ENCODE results near the gene PROS1. TPM values are rescaled to one million over a fixed set of nuclear protein-coding genes. Genes with fewer than 3 reads are reported as not detected.
"Not testable (repeated sequence)": the region's sequence is repeated elsewhere in the genome, so short reads cannot be mapped to it uniquely, and the experiment has no call there.

Gene PROS1
- total RNA-seq, 2 experiments from 2014 or later: 0.09 TPM; not detected in 1

GRCh38 chr3:93924491-93924890, 49.2 kb downstream of the PROS1 start:
- intact Hi-C loops (cut with micrococcal nuclease; ENCODE audit: unreplicated experiment): no loop called here

GRCh38 chr3:93923006-93923405, 50.7 kb downstream of the PROS1 start:
- Histone ChIP-seq H3K79me2 (ENCODE audit: insufficient read depth, low read depth, low read length) (no peaks in the 10 kb centered on the region), H3K4me1 (ENCODE audit: insufficient read depth, low read length, poor library complexity, severe bottlenecking) (no peaks in the 10 kb centered on the region), H3K4me3 (ENCODE audit: low read depth, low read length, poor library complexity, severe bottlenecking) (no peak overlapping the region), H3K4me2 (ENCODE audit: low read length) (no peak overlapping the region), H3K27ac (ENCODE audit: low read depth, low read length, poor library complexity, severe bottlenecking) (no peak overlapping the region), H2AFZ (ENCODE audit: low read length) (no peak overlapping the region), H3K9me3 (ENCODE audit: low read length) (no peaks in the 10 kb centered on the region), H4K20me1 (ENCODE audit: insufficient read depth, low read length) (no peaks in the 10 kb centered on the region), H3K36me3 (ENCODE audit: insufficient read depth, low read length) (no peaks in the 10 kb centered on the region), H3K9me2 (ENCODE audit: insufficient read depth, low read length) (no peaks in the 10 kb centered on the region)
- TF ChIP-seq EZH2phosphoT487 (IDR thresholded peaks at IDR 0.05; ENCODE audit: borderline replicate concordance, low read depth, low read length) (no peak), CTCF (conservative IDR thresholded peaks at IDR 0.05; ENCODE audit: low read length) (no peak)
- CTCF ChIA-PET (ENCODE audit: unreplicated experiment): no interaction called here
- no TSS peak for BruUV-seq (replicated peaks)
- no peak for DNase-seq (ENCODE audit: low spot score)
- POLR2A ChIA-PET: interaction anchor here (0.6 kb wide), 1 partner anchor 112 kb away, joined by 3 read pairs; no protein-coding TSS in a partner anchor
- intact Hi-C loops (cut with micrococcal nuclease; ENCODE audit: unreplicated experiment): no loop called here

More at GRCh38 chr3:93924491-93924890, 49.2 kb downstream of the PROS1 start:
- Histone ChIP-seq H3K4me2 (ENCODE audit: low read length) (no peak overlapping the region), H3K79me2 (ENCODE audit: insufficient read depth, low read depth, low read length) (no peaks in the 10 kb centered on the region), H3K27ac (ENCODE audit: low read depth, low read length, poor library complexity, severe bottlenecking) (no peak overlapping the region), H4K20me1 (ENCODE audit: insufficient read depth, low read length) (no peaks in the 10 kb centered on the region), H3K4me1 (ENCODE audit: insufficient read depth, low read length, poor library complexity, severe bottlenecking) (no peaks in the 10 kb centered on the region), H2AFZ (ENCODE audit: low read length) (no peak overlapping the region), H3K9me2 (ENCODE audit: insufficient read depth, low read length) (no peaks in the 10 kb centered on the region), H3K36me3 (ENCODE audit: insufficient read depth, low read length) (no peaks in the 10 kb centered on the region), H3K9me3 (ENCODE audit: low read length) (no peaks in the 10 kb centered on the region), H3K4me3 (ENCODE audit: low read depth, low read length, poor library complexity, severe bottlenecking) (no peak overlapping the region)
- TF ChIP-seq EZH2phosphoT487 (IDR thresholded peaks at IDR 0.05; ENCODE audit: borderline replicate concordance, low read depth, low read length): no peak
- TF ChIP-seq CTCF (conservative IDR thresholded peaks at IDR 0.05; ENCODE audit: low read length): no peak
- ChIA-PET POLR2A (no interaction called here), CTCF (ENCODE audit: unreplicated experiment) (no interaction called here)
- BruUV-seq (replicated peaks): no TSS peak
- no peak for DNase-seq (ENCODE audit: low spot score)

GRCh38 chr3:93917546-93918029, 56.1 kb downstream of the PROS1 start:
- H2AFZ ChIP-seq (ENCODE audit: low read length); intact Hi-C loops (cut with micrococcal nuclease; ENCODE audit: unreplicated experiment); H3K4me3 ChIP-seq (ENCODE audit: low read depth, low read length, poor library complexity, severe bottlenecking); POLR2A ChIA-PET; H3K27ac ChIP-seq (ENCODE audit: low read depth, low read length, poor library complexity, severe bottlenecking); H3K36me3 ChIP-seq (ENCODE audit: insufficient read depth, low read length); H3K4me1 ChIP-seq (ENCODE audit: insufficient read depth, low read length, poor library complexity, severe bottlenecking); BruUV-seq (replicated peaks); H3K9me3 ChIP-seq (ENCODE audit: low read length); CTCF ChIA-PET (ENCODE audit: unreplicated experiment); H4K20me1 ChIP-seq (ENCODE audit: insufficient read depth, low read length); H3K9me2 ChIP-seq (ENCODE audit: insufficient read depth, low read length); H3K4me2 ChIP-seq (ENCODE audit: low read length); H3K79me2 ChIP-seq (ENCODE audit: insufficient read depth, low read depth, low read length); DNase-seq (ENCODE audit: low spot score): not testable (repeated sequence)

- POLR2A ChIA-PET; BruUV-seq (replicated peaks); H3K9me2 ChIP-seq (ENCODE audit: insufficient read depth, low read length); H4K20me1 ChIP-seq (ENCODE audit: insufficient read depth, low read length); H3K9me3 ChIP-seq (ENCODE audit: low read length); H3K79me2 ChIP-seq (ENCODE audit: insufficient read depth, low read depth, low read length); H2AFZ ChIP-seq (ENCODE audit: low read length); H3K4me2 ChIP-seq (ENCODE audit: low read length); H3K27ac ChIP-seq (ENCODE audit: low read depth, low read length, poor library complexity, severe bottlenecking); intact Hi-C loops (cut with micrococcal nuclease; ENCODE audit: unreplicated experiment); H3K4me3 ChIP-seq (ENCODE audit: low read depth, low read length, poor library complexity, severe bottlenecking); CTCF ChIA-PET (ENCODE audit: unreplicated experiment); H3K36me3 ChIP-seq (ENCODE audit: insufficient read depth, low read length); DNase-seq (ENCODE audit: low spot score); H3K4me1 ChIP-seq (ENCODE audit: insufficient read depth, low read length, poor library complexity, severe bottlenecking): not testable (repeated sequence)
Measured at GRCh38 chr3:93913623-93914022, 60.1 kb downstream of the PROS1 start.
